Epithelial cell of umbilical artery (primary cell): ENCODE data around the gene FRAT2. TPM values are rescaled to one million over a fixed set of nuclear protein-coding genes. Genes with fewer than 3 reads are reported as not detected.

Experiments
- total RNA-seq: library from RNA; depleted of rRNA; stranded (reverse); fragments of >200 nt; gene quantifications from 2 replicates; pipeline ENCODE4 v1.2.3, GENCODE V29; 2014

The FRAT2 gene, protein sequence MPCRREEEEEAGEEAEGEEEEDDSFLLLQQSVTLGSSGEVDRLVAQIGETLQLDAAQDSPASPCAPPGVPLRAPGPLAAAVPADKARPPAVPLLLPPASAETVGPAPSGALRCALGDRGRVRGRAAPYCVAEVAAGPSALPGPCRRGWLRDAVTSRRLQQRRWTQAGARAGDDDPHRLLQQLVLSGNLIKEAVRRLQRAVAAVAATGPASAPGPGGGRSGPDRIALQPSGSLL
- total RNA-seq: 13.8 and 14.0 TPM in 2 replicates

GRCh38 chr10:97334370-97335175 is at the start of gene FRAT2:
FRAT2 (minus strand) TSS chr10:97334729; CDS start chr10:97334572, 157 bp downstream.

DNA sequence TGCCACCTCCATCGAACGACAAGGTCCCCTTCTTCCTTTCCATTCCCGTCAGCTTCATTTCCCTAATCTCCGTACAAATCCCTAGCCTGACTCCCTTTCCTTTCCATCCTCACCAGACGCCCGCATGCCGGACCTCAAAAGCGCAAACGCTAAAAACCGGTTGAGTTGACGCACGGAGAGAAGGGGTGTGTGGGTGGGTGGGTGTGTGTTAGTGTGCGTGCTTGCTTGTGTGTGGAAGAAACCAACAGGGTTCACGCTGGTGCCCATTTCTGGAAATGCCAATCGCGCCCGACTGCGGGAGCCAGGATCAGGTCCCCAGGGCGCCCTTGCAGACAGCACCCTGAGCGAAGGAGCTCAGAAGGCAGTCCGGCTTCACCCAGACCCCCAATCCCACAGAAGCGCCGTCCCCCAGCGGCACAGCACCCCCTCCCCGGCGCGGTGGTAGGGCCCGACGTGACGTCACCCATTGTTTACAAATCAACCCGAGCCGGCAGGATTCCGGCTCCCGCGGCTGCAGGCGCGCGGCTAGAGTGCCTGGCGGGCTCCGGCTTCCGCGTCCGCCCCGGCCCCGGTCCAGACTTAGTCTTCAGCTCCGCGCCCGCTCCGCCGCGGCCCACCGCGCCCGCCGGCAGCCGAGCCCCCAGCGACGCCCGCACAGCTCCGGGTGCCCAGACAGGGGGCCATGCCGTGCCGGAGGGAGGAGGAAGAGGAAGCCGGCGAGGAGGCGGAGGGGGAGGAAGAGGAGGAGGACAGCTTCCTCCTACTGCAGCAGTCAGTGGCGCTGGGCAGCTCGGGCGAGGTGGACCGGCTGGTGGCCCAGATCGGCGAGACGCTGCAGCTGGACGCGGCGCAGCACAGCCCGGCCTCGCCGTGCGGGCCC is 15.5 kb downstream of the FRAT2 start, which contains the start of gene FRAT1:
TSS of gene FRAT1 (plus strand) at position 500 of the 880 bp plus-strand sequence. CDS start at position 683, 183 bp downstream.

DNA sequence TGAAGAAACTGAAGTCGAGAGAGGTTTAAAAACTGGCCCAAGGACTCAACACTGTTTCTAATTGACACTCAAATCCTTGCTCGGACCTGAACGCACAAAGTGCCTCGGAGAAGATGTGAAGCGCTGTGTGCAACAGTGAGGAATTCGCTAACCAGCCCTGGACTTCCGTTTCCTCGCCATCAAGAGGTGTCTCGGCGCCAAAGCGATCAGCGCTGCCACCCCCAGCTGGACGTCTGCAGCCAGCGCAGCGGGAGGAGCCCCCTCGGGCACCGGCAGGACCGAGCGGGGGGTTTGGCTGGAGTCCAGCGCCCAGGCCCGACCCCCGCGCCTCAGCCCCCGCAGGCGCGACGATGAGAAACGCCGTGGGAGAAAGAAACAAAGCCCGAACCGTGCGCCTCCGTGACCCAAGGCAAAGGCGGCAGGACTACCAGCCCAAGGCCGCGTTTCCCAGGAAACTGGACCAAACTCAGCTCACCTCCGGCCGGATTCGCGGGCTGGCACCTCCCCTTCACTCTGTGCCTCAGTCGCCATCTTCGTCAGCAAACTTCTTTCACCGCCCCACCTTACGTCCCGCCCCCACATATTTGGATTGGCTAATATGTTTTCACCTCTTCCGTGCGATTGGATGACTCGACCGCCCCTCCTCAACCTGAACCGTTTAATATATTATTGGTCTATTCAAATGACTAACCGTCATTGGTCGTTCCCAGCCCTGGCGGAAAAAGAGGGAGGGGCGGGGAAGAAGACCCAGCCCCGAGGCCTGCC is 42.2 kb downstream of the FRAT2 start, which contains the start of gene ARHGAP19:
TSS of gene ARHGAP19 (minus strand) at position 541 of the 765 bp plus-strand sequence. CDS start at position 531, 10 bp downstream.

Other genes with a start within 250 kb of the FRAT2 start
- under 0.01 TPM in 1 of 2 replicates, not detected in the other for gene SLIT1, start 148.8 kb downstream of the FRAT2 start, total RNA-seq
- gene ARHGAP19, start 42.1 kb downstream of the FRAT2 start, total RNA-seq: 10.6 and 12.3 TPM in 2 replicates
- 2.9 and 3.3 TPM in 2 replicates for gene FRAT1, start 15.5 kb downstream of the FRAT2 start, total RNA-seq
- gene RRP12, start 66.6 kb upstream of the FRAT2 start, total RNA-seq: 13.3 and 17.8 TPM in 2 replicates
- 376 and 402 TPM in 2 replicates for gene PGAM1, start 91.5 kb upstream of the FRAT2 start, total RNA-seq
- gene EXOSC1, start 111.3 kb upstream of the FRAT2 start, total RNA-seq: 36.4 and 54.0 TPM in 2 replicates
- 37.7 and 47.7 TPM in 2 replicates for gene ZDHHC16, start 111.4 kb upstream of the FRAT2 start, total RNA-seq
- gene MMS19, start 163.7 kb upstream of the FRAT2 start, total RNA-seq: 70.1 and 91.6 TPM in 2 replicates
- 30.9 and 50.0 TPM in 2 replicates for gene UBTD1, start 164.2 kb upstream of the FRAT2 start, total RNA-seq
- 0.97 and 2.1 TPM in 2 replicates for gene ANKRD2, start 238.1 kb upstream of the FRAT2 start, total RNA-seq
- gene HOGA1, start 249.7 kb upstream of the FRAT2 start, total RNA-seq: 0.32 and 1.1 TPM in 2 replicates